ENCODE results near the gene SMIM34.

SMIM34 gene

DNA sequence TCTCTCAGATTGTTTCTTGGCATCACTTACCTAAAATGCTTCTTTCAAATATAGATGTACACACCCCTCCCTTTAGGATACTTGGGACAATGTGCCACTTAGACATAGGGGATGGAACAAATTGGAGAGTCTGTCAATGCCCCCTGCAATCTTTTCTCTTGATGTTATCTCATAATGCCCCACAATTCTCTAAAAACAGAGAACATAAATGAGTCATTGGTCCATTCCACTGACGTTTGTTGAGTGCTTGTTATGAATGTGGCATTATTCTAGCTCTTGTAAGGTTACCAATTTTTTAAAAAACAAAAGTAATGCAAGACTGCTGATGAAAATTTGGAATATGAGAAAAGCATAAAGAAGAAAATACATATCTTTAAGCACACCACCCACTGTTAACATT lies 54.0 kb downstream of the SMIM34 start:
- DNase-seq = no peak
